Choroid plexus epithelial cell (primary cell): ENCODE data around the gene RTP2.

ENCODE experiments used
- DNase-seq: peaks from one replicate; pipeline ENCODE4 v3.0.0-alpha.2; 2010; ENCODE audit warnings: low read depth
- H3K4me3 ChIP-seq: 2 replicates; pipeline ENCODE4 v1.5.1; 2011; ENCODE audit warnings: low read depth, mild to moderate bottlenecking, control low read depth, low read length, moderate library complexity
- CTCF ChIP-seq: conservative IDR thresholded peaks from 2 replicates; pipeline ENCODE4 v1.5.1; 2011; ENCODE audit warnings: low read depth, mild to moderate bottlenecking, control low read depth, inconsistent platforms, low read length, moderate library complexity

RTP2 gene

GRCh38 chr3:187721055-187721454, 18.7 kb upstream of the RTP2 start:
- no peak overlapping the region for H3K4me3 ChIP-seq
- DNase-seq, result no peak
- TF ChIP-seq CTCF, result no peak

GRCh38 chr3:187720337-187720670, 17.9 kb upstream of the RTP2 start:
- no peak for DNase-seq
- TF ChIP-seq CTCF, result no peak
- H3K4me3 ChIP-seq, result no peak overlapping the region

GRCh38 chr3:187719628-187720336, 17.4 kb upstream of the RTP2 start:
- no peak for DNase-seq
- no peak for TF ChIP-seq CTCF
- H3K4me3 ChIP-seq, result no peak overlapping the region

GRCh38 chr3:187718802-187719201, 16.4 kb upstream of the RTP2 start:
- DNase-seq, result no peak
- H3K4me3 ChIP-seq, result no peak overlapping the region
- TF ChIP-seq CTCF, result no peak

GRCh38 chr3:187717572-187717971, 15.2 kb upstream of the RTP2 start:
- peak; percentile 19 for DNase-seq
- no peak overlapping the region for H3K4me3 ChIP-seq
- no peak for TF ChIP-seq CTCF

GRCh38 chr3:187714404-187714979, 12.1 kb upstream of the RTP2 start:
- no peak overlapping the region for H3K4me3 ChIP-seq
- peak; percentile 99 for TF ChIP-seq CTCF
- peak; percentile 88 for DNase-seq

GRCh38 chr3:187713504-187713903, 11.1 kb upstream of the RTP2 start:
- TF ChIP-seq CTCF, result no peak
- DNase-seq, result peak; percentile 68
- no peak overlapping the region for H3K4me3 ChIP-seq
